Measurements from ENCODE around the gene AEBP1.

Gene AEBP1

GRCh38 chr7:44104860-44105771 lies 971 bp downstream of the AEBP1 start:
- peak; percentile 71 for DNase-seq (ENCODE audit: low read depth)

GRCh38 chr7:44105832-44106231 lies 1.7 kb downstream of the AEBP1 start:
- DNase-seq (ENCODE audit: low read depth), result no peak

- no peak for DNase-seq (ENCODE audit: low read depth)
These were observed 2.3 kb downstream of the AEBP1 start for GRCh38 chr7:44106311-44107065.

GRCh38 chr7:44107116-44107960 lies 3.2 kb downstream of the AEBP1 start:
- DNase-seq (ENCODE audit: low read depth), result no peak

- DNase-seq (ENCODE audit: low read depth), result no peak
These were observed 4.0 kb downstream of the AEBP1 start for GRCh38 chr7:44107961-44108767.

GRCh38 chr7:44108768-44109750 lies 4.9 kb downstream of the AEBP1 start:
- no peak for DNase-seq (ENCODE audit: low read depth)

GRCh38 chr7:44109991-44110390 lies 5.8 kb downstream of the AEBP1 start:
- no peak for DNase-seq (ENCODE audit: low read depth)

GRCh38 chr7:44110719-44111635 lies 6.8 kb downstream of the AEBP1 start:
- DNase-seq (ENCODE audit: low read depth), result no peak

GRCh38 chr7:44111761-44112160 lies 7.6 kb downstream of the AEBP1 start:
- DNase-seq (ENCODE audit: low read depth), result no peak

- no peak for DNase-seq (ENCODE audit: low read depth)
These were observed 8.3 kb downstream of the AEBP1 start for GRCh38 chr7:44112231-44112996.

GRCh38 chr7:44112997-44113763 lies 9.0 kb downstream of the AEBP1 start:
- no peak for DNase-seq (ENCODE audit: low read depth)

- DNase-seq (ENCODE audit: low read depth), result no peak
These were observed 9.7 kb downstream of the AEBP1 start for GRCh38 chr7:44113764-44114354.

- no peak for DNase-seq (ENCODE audit: low read depth)
These were observed 10.6 kb downstream of the AEBP1 start for GRCh38 chr7:44114586-44115310.

GRCh38 chr7:44116087-44116788 lies 12.1 kb downstream of the AEBP1 start:
- DNase-seq (ENCODE audit: low read depth), result no peak

GRCh38 chr7:44116789-44117666 lies 12.9 kb downstream of the AEBP1 start:
- no peak for DNase-seq (ENCODE audit: low read depth)

Measured in HS-5 (cell line).